HG02970 (cell line): ENCODE measurements around the gene ARFGAP3.

Source experiments
- ATAC-seq: cut with Tn5 transposase; IDR thresholded peaks from one replicate; pipeline ENCODE4 v1.9.1; 2021; ENCODE audit warnings: mild to moderate bottlenecking, moderate library complexity, moderate number of reproducible peaks; ENCODE audit not compliant: unreplicated experiment, low FRiP score

ARFGAP3 gene

DNA sequence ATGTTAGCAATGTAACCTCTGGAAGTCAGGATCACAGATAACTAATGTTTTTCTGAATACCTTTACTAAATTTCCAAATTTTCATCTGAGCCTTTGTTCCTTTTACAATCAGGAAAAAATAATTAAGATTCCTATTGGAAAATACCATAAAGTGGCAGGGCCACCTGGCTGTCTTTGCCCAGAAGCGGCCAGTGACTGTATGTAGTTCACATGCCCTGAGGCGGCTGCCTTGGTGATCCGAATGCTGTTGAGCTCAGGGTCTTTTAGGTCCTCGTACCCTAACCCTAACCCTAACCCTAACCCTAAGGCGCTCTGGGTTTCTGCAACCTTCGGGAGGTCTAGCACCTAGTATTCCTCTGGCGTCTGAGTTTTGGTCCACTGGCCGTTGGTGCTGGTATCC, 8.5 kb upstream of the ARFGAP3 start:
- no peak for ATAC-seq

DNA sequence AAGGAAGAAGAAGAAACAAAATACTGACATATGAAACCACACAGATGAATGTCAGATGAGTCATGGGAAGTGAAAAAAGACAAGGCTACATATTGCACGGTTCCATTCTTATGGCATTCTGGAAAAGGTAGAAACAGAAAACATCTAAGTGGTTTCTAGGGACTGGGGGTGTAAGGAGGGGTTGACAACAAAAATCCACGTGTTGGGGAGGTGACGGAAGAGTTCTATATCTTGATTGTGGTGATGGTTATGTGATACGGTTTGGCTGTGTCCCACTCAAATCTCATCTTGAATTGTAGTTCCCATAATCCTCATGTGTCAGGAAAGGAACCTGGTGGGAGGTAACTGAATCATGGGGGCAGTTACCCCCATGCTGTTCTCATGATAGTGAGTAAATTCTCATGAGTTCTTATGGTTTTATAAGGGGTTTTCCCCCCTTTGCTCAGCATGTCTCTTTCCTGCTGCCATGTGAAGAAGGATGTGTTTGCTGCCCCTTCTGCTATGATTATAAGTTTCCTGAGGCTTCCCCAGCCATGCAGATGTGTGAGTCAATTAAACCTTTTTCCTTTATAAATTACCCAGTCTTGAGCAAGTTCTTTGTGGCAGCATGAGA, 6.4 kb upstream of the ARFGAP3 start:
- ATAC-seq: no peak

DNA sequence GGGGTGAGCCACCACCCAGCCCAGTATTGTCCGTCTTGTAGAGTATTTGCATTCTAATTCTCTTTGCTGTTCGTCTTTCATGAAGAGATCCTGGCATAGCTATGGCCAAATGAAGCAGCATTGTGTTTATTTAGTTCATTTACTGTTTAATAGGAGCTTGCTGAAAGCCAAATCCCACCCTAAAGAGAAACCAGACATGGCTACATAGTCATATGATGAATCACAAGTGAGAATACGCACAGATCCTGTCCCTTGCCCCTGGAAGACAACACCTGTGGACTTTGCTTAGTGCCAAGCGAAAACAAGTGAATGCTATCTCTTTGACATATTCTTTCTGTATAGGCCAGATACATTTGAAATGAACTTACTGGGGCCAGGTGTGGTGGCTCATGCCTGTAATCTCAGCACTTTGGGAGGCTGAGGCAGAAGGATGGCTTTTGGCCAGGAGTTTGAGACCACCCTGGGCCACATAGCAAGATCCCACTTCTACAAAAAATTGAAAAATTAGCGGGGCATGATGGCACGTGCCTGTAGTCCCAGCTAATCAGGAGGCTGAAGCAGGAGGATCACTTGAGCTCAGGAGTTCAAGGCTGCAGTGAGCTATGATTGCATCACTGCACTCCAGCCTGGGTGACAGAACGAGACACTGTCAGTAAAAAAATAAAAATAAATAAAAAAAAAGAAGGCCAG, 5.1 kb upstream of the ARFGAP3 start:
- no peak for ATAC-seq

DNA sequence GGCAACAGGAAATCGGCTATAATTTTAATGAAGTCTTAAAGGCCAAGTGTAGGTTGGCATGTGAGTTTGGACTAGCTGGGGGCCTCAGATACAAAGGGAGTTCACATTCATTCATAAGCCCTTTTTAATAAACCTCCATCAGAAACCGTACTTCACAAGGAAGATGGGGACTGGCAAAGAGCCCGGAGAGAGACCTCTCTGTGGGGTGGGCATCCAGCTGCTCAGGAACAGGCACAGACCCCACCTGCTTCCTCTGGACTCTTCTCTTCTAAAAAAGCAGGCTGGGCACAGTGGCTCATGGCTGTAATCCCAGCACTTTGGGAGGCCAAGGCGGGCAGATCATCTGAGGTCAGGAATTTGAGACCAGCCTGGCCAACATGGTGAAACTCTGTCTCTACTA, 3.9 kb upstream of the ARFGAP3 start:
- no peak for ATAC-seq

DNA sequence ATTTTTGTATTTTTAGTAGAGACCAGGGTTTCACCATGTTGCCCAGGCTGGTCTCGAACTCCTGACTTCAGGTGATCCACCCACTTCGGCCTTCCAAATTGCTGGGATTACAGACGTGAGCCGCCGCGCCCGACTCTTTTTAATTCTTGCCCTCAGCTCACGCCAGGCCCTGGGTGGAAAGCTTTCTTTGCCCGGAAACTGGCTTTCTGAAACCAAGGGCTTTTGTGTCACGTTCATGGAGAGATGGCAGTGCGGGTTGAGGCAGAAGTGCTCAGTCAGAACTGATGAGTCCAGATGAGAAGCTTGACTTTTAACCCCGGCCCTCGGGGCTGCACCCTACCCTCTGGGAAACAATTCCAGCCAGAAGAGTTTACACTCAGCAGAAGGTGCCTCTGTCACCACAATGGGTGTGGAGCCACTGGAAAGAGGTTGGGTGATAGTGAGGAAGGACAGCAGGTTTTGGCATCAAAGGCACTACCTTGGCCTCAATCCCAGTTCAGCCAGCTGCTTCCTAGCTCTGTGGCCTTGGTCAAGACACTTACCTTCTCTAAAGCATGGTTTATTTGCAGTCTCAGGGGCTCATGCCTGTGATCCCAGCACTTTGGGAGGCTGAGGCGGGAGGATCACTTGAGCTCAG, 890 bp upstream of the ARFGAP3 start:
- no peak for ATAC-seq

DNA sequence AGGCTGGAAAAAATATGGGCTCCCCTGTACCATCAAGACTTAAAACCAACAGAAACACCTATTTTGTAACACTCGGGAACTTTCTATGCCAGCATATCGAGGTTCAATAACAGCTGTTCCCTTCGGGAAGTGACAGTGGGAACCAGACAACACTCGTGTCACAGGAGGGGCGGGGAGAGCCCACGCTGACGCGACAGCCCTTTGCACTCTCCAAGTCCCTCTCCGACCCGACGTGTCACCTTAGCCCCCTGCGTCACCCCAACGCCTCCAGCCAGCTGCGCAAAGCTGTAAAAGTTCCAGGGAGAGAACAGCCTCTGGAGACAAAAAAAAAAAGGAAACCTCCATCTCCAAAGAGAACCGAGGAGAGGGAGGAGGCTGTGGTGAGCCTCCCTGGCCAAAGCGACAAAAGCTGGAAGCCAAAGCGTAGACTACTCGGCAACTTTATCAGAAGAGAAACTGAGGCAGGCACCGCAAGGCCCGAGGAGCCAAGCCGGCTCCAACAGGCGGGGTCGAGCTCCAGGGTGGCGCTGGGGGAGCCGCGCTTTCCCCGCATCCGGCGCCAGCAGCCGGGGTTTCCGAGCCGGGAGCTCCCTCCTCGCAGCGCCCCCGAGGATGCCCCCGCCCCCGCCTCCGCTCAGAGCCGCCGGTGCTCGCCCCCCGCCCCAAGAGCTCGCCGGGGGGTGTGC, 751 bp downstream of the ARFGAP3 start:
- ATAC-seq: peak; percentile 11

DNA sequence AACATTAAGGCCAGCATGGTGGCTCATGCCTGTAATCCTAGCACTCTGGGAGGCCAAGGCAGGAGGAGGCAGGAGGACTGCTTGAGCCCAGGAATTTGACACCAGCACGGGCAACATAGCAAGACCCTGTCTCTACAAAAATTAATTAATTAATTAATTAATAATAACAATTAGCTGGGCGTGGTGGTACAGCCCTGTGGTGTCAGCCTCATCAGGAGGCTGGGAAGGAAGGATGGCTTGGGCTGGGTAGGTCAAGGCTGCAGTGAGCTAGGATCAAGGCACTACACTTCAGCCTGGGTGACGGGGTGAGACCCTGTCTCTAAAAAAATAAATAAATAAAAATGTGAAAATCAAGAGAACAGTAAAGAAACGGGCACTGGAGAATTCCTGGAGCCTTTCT, 1.4 kb downstream of the ARFGAP3 start:
- ATAC-seq: no peak

DNA sequence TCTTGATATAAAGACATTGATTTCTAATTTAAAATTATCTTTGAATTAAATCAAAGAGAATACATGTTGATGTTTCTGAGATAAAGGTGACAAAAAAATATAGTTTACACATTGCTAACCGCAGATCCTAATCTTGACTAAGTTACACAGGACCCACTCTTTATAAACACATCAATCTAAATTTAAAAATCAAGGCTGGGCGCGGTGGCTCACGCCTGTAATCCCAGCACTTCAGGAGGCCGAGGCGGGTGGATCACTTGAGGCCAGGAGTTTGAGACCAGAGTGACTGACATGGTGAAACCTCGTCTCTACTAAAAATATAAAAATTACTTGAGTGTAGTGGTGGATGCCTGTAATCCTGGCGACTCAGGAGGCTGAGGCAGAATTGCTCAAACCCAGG, 1.9 kb downstream of the ARFGAP3 start:
- ATAC-seq: no peak

DNA sequence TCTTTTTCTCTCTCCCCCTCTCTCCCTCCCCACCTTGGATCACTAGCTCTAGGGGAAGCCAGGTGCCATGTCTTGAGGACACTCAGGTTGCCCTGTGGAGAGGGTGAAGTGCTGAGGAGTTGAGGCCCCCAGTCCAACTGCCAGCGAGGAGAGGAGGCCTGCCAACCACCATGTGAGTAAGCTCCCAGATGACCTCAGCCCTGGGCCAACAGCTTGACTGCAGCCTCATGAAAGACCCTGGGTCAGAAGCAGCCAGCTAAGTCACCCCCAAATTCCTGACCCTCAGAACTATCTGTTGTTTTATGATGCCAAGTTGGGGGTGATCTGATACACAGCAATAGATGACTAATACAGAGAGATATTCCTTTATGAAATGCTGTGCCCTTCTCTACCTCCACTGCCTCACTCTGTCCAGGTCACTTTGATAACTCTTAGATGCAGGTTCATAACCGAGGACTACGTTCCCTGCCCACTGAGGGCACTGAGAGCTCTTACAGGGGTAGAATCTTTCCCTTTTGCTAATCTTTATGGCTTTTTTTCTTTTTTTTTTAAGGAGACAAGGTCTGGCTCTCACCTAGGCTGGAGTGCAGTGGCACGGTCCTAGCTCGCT, 8.0 kb downstream of the ARFGAP3 start:
- ATAC-seq: no peak

DNA sequence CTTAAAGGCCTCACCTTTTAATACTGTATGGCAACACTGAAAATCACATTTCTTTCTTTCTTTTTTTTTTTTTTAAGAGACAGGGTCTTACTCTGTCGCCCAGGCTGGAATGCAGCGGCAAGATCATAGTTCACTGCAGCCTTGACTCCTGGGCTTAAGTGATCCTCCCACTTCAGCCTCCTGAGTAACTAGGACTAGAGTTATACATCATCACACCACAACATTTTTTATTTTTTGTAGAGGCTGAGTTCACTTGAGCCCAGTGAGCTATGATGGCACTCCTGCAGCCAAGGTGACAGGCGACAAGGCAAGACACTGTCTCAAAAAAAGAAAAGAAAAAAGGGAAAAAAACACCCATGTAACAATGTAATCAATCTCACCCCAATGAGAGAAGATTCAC, 10.0 kb downstream of the ARFGAP3 start:
- ATAC-seq: no peak

DNA sequence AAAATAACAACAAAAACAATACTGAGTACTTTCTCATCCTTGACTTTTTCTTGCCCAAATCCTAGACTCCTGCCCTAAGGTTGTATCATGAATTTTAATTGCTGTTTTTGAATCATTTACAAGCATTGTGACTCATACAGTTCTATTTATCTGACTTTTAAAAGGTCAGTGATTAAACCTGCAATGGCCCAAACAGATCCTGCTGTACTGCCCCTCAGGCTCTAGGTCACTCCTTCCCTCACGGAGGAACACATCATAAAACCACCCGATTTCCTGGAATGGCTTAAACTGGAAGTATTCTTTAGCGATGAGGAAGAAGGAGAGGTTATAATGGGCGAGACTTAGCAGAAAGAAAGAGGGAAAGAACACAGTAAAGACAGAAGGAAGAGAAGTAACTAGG, 12.3 kb downstream of the ARFGAP3 start:
- no peak for ATAC-seq

DNA sequence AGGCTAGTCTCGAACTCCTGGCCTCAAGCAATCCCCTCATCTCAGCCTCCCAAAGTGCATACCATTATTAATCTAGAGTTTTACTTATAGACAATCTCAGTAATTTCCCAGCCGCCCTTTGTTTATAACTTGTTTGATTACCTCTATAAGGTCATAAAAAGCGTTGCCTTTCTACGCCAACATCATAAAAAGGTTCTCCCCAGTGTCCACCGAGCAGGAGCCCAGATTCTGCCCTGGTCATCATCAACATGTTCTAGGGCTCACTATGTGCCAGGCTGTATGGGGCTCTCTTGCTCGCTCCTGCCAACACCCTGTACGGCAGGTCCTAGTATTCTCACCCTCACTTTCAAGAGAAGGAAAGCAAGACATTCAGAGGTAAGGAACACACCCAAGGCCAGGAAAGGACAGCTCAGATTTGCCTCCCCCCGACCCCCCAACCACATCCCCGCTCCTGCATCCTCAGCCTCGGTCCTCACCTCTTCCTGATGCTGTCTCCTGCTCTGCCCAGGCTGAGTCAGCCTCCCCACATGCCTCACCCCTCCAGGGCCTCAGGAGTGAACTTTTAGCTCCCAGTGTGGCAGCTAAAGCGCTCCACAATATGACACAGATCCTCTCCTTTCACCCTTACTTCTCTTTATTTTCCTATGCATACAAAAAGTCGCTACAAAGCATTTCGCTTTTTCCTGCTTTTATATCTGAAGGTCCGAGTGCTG, 14.3 kb downstream of the ARFGAP3 start:
- no peak for ATAC-seq

DNA sequence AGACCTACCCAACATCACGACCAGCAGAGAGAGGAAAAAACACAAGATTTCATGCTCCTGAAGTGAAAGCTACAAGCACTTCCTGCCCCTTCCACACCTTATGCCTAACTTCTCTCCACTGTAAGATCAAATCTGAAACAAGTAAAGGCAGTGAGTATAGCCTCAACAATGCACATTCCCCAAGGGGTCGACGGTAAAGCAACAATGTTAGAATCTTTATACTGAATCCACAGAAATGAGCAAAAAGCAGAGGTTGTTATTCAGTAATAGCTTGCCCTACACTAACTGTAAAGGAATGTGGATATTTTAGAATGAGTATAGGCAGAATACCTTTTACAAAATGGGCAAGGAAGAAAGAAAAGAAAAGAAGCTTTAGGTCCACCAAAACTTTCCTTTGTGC, 15.6 kb downstream of the ARFGAP3 start:
- no peak for ATAC-seq

DNA sequence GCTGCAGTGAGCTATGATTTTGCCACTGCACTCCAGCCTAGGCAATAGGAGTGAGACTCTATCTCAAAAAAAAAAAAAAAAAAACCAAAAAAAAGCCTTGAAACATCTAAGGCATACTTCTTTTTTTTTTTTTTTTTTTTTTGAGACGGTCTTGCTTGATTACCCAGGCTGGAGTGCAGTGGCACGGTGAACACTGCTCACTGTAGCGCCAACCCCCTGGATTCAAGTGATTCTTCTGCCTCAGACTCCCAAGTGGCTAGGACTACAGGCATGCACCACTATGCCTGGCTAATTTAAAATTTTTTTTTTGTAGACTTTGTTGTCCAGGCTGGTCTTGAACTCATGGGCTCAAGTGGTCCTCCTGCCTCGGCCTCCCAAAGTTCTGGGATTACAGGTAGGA, 19.5 kb downstream of the ARFGAP3 start:
- ATAC-seq: no peak

DNA sequence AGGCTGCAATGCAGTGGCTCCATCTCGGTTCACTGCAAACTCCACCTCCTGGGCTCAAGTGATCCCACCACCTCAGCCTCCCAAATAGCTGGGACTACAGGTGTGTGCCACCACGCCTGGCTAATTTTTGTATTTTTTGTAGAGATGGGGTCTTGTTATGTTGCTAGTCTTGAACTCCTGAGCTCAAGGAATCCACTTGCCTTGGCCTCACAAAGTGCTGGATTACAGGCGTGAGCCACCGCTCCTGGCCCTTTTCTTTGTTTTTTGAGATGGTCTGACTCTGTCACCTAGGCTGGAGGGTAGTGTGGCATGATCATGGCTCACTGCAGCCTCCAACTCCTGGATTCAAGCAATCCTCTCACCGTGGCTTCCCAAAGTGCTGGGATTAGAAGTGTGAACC, 21.0 kb downstream of the ARFGAP3 start:
- ATAC-seq: no peak

DNA sequence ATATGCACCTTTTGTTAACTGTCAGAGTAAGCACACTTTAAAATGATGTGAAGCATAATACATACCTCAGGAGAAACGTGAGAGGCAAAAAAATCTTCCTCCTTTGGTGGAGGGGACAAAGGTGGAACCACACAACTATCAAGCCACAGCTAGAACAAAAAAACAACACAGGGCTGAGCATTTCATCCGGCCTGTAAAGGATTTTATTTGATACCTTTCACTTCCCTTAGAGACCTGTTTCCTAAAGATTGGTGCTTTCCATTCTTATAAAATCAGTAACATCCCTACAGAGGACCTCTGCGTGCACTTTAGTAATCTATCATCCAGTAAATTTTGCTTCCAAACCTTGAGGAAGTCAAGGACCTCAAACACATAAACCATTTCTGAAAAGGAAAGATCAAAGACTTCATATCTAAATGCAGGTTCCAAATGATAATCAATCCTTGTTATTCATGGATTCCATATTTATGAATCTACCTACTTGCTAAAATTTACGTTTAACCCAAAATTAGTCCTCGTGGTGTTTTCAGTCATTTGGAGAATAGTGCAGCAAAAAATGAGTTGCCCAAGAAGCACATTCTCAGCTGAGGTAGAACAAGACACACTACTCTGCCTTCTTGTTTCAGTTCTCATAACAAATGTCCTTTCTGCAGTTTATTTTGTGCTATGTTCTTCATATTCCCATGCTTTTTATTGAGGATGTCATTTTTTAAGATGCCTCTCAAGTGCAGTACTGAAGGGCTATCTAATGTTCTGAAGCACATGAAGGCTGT, 22.7 kb downstream of the ARFGAP3 start:
- no peak for ATAC-seq

DNA sequence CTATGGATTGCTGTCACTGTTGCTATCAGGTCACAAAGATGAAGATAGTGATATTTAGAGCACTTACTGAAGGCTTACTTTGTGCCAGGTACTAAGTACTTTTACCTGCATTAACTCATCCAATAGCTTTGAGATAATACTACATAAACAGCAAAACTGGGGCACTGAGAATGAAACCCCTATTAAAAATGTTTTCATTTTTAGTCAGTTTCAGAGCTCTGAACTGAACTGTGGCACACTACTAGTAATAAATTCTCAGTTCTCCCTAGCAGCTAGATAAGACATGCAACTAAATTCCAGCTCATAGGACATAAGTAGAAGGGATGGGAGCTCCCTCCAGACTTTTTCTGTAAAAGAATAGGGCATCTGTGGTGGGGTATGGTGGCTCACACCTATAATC, 24.0 kb downstream of the ARFGAP3 start:
- ATAC-seq: no peak

DNA sequence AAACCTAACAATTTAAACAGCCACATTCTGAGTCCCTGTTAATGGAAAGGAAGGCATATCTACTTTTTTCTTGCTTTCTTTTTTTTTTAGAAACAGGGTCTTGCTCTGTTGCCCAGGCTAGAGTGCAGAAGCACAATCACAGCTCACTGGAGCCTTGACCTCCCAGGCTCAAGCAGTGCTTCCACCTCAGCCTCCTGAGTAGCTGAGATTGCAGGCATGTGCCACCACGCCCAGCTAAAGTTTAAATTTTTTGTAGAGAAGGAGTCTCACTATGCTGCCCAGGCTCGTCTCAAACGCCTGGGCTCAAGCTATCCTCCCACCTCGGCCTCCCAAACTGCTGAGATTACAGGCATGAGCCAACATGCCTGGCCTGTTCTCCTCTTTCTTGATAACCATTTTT, 25.4 kb downstream of the ARFGAP3 start:
- no peak for ATAC-seq

DNA sequence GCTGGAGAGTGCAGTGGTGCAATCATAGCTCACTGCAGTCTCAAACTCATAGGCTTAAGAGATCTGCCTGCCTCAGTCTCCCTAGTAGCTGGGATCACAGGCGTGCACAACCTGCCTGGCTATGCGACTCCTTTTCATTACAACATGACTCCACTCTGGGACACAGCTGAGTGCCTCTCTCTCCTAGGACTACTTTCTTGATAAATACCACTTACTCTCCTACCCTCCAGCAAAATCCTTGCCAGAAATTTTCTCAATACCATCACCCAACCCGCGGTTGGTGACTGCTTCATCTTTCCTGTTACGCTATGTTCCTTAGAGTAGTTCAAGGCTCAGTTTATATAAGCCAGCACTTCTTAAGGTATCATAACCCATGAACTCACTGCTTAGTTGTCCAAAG, 26.9 kb downstream of the ARFGAP3 start:
- no peak for ATAC-seq

DNA sequence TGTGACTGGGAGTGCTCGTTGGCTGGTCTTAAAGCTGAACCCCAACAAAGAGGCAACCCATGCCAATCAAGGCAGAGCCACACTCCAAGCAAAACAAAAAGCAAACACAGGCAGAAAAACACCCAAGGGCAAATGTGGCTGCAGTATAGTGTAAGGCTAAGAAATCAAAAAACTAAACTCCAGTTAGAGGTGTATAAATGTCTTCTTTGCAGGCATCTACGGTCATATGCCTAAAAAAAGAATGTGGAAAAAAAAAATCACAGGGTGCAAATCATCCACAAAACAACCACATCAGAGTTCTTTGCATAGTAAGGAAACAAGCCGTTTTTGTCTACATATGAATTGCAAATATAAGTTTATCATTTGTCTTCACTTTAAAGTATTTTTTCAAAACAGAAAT, 27.8 kb downstream of the ARFGAP3 start:
- no peak for ATAC-seq
